NAMALWA (cell line): Measurements from ENCODE around the gene RNF133.

Source experiments
- DNase-seq: peaks from one replicate; pipeline ENCODE4 v3.0.0-alpha.2; 2015; ENCODE audit warnings: low spot score

RNF133 gene, protein sequence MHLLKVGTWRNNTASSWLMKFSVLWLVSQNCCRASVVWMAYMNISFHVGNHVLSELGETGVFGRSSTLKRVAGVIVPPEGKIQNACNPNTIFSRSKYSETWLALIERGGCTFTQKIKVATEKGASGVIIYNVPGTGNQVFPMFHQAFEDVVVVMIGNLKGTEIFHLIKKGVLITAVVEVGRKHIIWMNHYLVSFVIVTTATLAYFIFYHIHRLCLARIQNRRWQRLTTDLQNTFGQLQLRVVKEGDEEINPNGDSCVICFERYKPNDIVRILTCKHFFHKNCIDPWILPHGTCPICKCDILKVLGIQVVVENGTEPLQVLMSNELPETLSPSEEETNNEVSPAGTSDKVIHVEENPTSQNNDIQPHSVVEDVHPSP

DNA sequence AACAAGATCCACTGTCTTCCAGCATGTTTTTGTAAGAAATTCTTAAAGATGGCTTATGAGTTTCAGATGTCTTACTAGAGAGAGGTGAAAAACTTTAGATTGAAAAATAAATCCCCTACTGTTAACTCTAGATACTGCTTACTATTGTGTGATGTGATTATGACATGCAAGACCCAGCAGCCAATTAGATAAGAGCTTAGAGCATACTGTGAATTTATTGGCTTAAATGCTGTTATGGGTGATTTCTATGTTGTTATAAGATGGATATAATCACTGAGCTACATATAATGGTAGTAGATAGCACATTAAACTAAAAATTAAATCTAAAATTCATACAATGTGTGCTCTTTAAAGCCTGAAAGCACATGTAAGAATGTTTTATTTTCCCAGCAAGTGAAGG is at the start of gene RNF133:
Gene RNF133, minus strand, starts transcription at position 101 of the 400 bp plus-strand sequence. CDS start 199 bp downstream, outside the sequence.
- DNase-seq: no peak

DNA sequence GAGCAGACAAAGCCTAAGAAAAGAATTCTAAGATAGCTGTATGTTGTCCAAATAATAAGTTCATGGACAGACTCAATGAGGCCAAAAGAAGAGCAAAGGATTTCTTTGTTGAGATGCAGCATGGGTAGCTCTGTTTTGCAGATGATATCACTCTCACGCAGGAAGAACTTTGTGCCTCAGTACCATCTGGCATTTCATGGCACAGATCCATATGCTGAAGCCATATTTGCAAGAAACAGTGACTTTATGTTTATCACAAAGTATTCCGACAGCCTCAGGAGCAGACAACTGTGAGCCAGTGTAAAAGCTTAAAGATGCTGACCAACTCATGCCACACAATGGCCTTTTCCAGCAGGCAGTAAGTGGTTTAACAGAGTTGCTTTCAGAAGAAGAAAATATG is 49.3 kb upstream of the RNF133 start:
- no peak for DNase-seq

DNA sequence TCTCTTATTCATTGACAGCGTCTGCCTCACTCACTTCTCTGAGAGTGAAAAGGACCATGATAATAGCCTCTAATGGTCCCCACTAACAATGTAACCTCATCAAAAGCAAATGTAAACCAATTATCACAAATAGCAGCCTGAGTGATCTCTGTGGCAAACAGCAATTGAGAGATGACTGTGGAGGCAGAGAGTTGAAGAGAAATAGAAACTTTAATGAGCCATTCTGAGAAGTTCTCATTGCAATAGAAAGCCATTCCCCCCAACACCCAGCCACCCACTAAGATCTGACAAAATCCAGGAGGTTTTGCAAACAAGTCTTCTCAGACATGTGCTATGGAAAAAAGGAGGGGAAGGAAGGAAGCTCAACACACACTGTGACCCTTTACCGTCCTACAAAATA is 48.0 kb upstream of the RNF133 start:
- no peak for DNase-seq

DNA sequence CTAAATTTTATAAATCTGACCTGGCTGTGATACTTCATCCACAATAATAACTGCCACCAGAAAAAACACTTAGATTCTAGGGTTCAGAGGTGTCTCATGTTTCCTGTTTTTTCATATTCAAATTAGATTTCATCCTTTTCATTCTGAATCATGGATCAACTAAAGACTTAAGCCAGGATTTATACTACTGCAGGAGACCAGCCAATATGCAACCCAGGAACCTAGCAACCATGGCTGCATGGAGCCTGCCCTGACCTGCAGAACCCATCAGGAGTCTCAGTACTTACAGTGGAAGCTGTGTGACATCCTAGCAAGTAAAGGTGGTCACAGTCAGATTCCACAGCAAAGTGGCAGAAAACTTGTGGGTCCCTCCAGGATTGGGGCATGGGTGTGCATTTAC is 44.3 kb upstream of the RNF133 start:
- DNase-seq: no peak

DNA sequence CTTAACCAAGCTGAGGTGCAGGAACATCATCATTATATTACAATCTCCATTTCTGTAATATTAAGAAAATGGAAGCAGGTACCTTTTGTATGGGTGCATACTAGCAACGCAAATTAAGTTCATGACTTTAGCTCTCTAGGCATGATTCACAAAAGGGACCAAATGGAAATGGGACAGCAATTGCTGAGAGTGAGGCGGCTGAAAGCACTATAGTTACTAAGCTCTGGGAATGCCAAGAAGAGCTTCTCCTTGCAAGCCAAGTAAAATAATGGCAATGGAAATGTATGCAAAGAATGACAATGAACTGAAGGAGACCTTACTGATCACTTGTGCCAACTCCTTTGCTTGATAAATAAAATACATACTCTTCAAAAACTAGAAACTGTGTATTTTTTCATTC is 40.0 kb upstream of the RNF133 start:
- no peak for DNase-seq

- no peak for DNase-seq
Observed at GRCh38 chr7:122736183-122736582, 37.3 kb upstream of the RNF133 start.

DNA sequence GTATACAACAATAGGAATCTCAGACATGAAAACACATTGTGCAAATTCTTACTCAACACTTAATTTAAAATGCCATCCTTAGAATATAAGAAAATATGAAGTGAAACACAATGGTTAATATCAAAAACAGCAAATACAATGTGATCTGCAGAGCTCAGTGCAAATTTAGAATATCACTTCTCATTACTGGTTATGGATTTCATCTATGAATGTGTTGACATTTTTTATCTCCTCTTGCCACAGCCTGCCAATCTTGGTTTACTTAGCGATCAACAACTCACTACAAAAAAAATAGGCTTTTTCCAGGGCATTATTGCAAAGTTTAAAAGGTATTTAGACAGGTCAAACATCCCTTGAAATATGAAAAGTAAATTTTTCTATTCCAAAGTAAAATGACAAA is 28.8 kb upstream of the RNF133 start:
- DNase-seq: no peak

GRCh38 chr7:122727354-122727753 is 28.4 kb upstream of the RNF133 start:
- no peak for DNase-seq

GRCh38 chr7:122726881-122727280 is 28.0 kb upstream of the RNF133 start:
- no peak for DNase-seq

DNA sequence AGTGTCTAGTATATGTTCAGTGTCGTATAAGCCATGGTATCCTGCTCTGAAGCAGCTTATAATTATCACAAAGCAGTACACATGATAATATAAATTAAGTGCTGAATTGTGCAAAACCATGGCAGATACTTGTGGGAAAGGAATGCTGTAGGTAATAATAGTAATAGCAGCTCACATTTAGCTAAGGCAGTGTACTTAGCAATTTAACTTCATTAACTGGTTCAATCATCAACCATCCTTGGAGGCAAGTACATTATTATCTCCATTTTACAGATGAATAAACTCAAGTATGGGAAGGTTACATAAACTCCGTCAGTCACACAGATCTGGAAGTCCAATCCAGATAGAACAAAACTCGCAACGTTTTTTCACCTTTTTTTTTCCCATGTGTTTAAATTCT is 25.4 kb upstream of the RNF133 start:
- no peak for DNase-seq

DNA sequence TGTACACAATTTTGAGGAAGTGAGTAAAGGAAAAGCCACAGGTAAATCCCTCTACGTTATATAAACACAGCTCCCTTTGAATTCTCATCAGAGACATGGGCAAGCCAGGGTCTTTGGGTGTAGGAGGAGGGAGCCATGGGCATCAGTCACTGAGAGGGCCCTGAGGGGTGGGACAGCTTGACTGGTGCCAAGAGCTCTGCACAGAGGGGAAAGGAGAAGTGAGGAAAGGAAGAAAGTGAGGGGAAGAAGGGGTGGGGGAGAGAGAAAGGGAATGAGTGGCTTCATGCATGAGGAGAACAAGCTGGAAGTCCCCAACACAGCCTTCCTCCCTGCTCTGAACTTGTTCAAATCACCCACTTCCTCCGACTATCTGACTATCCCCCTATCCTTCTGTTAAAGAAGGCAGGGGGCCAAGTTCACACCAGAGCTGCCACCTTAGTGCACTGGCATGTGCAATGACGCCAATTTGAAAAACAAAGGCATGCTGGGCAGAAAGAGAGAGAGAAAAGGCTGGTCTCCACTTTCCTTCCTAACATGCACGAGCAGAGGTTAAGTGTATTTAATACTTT is 20.2 kb upstream of the RNF133 start:
- no peak for DNase-seq

GRCh38 chr7:122717356-122718089 is 18.6 kb upstream of the RNF133 start:
- DNase-seq: no peak

- no peak for DNase-seq
Observed at GRCh38 chr7:122715183-122715582, 16.3 kb upstream of the RNF133 start.

- no peak for DNase-seq
Observed at GRCh38 chr7:122710916-122711315, 12.0 kb upstream of the RNF133 start.

DNA sequence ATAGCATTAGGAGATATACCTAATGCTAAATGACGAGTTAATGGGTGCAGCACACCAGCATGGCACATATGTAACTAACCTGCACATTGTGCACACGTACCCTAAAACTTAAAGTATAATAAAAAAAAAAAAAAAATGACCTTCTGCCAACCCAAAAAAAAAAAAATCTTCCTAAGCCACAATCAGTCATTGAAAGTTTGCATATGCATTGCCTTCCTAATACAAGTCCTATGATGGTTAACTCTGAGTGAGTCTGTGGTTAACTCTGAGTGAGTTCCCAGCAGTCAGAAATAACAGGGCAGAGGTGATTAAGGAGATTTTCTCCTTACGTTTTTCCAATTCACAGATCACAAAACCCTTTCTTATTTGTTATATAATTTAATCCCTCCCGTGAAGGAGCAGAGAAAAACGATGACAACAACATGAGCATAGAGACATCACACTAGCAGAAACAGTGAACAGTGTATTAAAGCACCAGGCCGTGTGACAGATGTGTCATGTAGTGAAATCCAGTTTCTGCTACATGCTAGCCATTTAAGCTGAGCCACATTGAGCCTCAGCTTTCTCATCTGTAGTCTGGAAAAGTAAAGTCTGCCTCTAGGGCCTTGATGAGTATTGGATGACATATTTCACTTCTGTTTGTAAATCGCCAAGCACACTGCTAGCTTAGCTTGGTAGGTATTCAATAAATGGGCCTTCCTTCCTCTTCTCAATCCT is 11.2 kb upstream of the RNF133 start:
- DNase-seq: no peak

DNA sequence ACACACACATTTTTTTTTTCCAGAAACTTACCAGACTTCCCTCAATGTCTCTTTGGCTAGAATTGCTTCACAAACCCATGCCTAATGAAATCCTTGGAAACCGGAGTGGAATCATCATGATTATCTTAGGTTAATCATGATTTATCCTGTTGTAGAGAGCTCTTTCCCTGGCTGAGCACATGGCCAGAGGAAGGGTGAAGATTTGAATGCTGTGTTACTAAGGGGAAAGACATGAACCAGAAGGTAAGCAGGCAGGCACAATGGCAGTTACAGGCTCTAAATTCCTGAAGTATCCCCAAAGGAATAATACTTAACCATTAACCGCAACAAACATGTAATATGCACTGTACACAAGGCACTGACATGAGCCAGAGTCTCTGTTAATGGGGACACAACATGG is 7.9 kb upstream of the RNF133 start:
- DNase-seq: no peak

DNA sequence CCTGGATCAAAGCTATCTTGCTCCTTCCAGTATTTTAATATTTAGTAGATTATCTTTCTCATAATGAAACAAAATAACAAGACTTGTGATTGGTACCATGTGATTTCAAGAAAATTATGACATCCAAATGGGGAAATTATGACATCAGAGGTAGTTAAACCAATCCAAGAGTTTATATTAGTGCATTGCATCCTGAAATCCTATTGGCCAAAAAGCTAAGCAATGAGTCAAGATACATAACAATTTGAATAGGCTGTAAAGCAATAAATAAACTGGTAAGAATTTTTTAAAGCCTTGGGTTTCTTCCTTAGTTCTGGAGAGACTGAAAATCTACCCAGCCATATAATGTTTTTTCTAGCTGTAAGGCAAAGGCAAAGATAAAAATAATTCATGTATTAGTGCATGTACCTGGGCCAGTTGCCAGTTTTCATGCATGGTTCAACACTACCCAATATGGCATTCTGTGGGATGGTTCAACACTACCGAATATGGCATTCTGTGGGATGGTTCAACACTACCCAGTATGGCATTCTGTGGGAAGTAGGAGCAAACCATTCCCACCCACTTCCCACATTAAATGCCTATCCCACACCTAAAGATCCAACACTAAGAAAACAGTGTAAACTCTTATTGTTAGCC is 4.1 kb upstream of the RNF133 start, which contains the start of gene RNF148:
Gene RNF148, minus strand, starts transcription at position 51 of the 639 bp plus-strand sequence. CDS start 172 bp downstream, outside the sequence.
- DNase-seq: no peak

DNA sequence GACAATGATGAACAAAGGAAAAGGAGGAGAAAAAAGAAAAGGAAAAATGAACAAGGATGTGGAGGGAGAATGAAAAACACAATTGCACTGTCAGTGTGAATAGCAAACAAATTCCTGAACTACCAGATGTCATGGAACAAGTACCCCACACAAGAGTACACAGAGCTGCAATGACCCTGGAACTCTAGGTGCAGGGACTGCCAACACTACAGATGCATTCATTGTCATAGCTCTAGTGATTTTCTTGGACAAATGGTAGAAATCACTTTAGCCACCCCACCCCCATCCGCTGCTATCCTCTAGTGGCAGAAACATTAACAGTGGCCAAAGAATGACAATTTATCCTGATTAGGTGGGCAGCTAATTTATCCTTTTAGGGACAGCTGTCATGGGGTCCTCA is 3.1 kb downstream of the RNF133 start:
- no peak for DNase-seq

GRCh38 chr7:122694697-122695096 is 4.2 kb downstream of the RNF133 start:
- DNase-seq: no peak

DNA sequence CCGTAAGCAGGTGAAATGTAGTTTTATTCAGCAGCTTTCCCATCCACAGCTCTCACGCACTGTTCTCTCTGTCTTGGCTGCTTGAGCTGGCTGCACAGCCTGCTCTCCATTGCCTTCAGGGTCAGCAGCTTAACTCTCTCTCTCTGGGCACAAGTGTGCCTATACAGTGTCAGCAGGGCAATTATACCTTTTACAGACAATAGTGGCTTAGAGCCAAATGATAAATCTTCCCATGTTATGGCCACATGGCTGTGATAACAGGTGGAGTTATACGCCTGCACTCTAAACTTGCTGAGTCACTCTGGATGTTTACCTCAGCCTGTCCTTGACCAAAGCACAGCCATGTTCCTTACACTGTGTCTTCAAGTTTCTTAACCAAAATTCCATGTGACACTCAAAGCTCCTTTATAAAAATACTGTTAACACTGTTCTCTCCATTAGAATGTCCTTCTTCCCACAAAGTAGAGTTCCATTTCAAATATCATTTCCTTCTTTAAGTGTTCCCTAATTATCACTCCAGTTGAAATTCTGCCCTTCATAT is 6.1 kb downstream of the RNF133 start:
- no peak for DNase-seq

GRCh38 chr7:122691569-122692235 is 7.2 kb downstream of the RNF133 start:
- no peak for DNase-seq
